Activated CD4-positive, alpha-beta T cell treated with anti-CD3 and anti-CD28 coated beads for 36 hours (primary cell): ENCODE results near the gene ZNF79. TPM values are rescaled to one million over a fixed set of nuclear protein-coding genes. Genes with fewer than 3 reads are reported as not detected.
A peak's percentile ranks its signal among the peaks of the same experiment; 100 is the strongest.

Source experiments
- ATAC-seq: fragments of 200-7000 bp; cut with Tn5 transposase; one replicate; pipeline ENCODE4 v1.10.0; 2021; ENCODE audit warnings: mild to moderate bottlenecking, moderate library complexity
- CTCF ChIA-PET: fragments of 350-600 bp; sonication (Branson Sonifier 250); formaldehyde crosslinking; loops from one replicate; lab custom pipeline; 2021; ENCODE audit warnings: antibody characterized with exemption; lab: Charles Lee
- POLR2A ChIA-PET: fragments of 350-600 bp; sonication (Branson Sonifier 250); formaldehyde crosslinking; loops from one replicate; lab custom pipeline; 2021; ENCODE audit warnings: antibody characterized with exemption, inconsistent platforms; lab: Charles Lee
- DNase-seq: peaks from one replicate; pipeline ENCODE4 v3.0.0-alpha.2; 2020
- H3K27ac Mint-ChIP-seq: one replicate; pipeline ENCODE4 v1.8.0; 2021; ENCODE audit warnings: mixed read lengths
- H3K27me3 Mint-ChIP-seq: one replicate; pipeline ENCODE4 v1.8.0; 2021; ENCODE audit warnings: mixed read lengths
- H3K36me3 Mint-ChIP-seq: one replicate; pipeline ENCODE4 v1.8.0; 2021; ENCODE audit warnings: low read depth, mixed read lengths
- H3K4me1 Mint-ChIP-seq: one replicate; pipeline ENCODE4 v1.8.0; 2021; ENCODE audit warnings: mixed read lengths
- H3K4me3 Mint-ChIP-seq: one replicate; pipeline ENCODE4 v1.8.0; 2021; ENCODE audit warnings: mild to moderate bottlenecking, moderate library complexity, mixed read lengths
- H3K9me3 Mint-ChIP-seq: one replicate; pipeline ENCODE4 v1.8.0; 2021; ENCODE audit warnings: low read depth, mixed read lengths
- intact Hi-C, 2 experiments: fragments of 100-400 bp; cut with DNase I in 1 of 2; cut with micrococcal nuclease in 1 of 2; formaldehyde crosslinking; loops; one replicate each; pipeline versions ENCODE4 v1.14.2 to v1.15.1; 2022 to 2024; cut with DNase I, micrococcal nuclease
- total RNA-seq, 2 experiments: library from RNA; stranded (reverse); gene quantifications; one replicate each; pipeline ENCODE4 v1.2.3, GENCODE V29; 2021

ZNF79 gene
- total RNA-seq, 2 experiments from 2014 or later = 6.9 to 7.6 TPM

DNA sequence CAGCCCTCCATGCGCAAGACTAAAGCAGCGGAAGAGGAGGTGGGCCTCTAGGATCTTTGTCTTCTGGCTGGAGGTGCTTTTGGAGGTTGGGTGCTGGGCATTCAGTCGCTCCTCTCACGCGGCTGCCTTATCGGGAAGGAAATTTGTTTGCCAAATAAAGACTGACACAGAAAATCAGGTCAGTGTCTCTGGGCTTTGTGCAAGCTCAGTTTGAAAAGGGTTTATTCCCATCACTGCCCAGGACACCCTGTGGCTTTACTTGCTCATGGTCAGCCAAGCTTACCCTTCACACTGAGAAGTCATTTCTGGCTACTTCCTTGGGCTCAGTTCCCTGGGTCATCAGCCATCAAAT, 16.7 kb upstream of the ZNF79 start:
- Mint-ChIP-seq H3K27ac (no peak overlapping the region), H3K9me3 (no peaks in the 10 kb centered on the region), H3K4me3 (no peak overlapping the region), H3K36me3 (no peaks in the 10 kb centered on the region), H3K27me3 (peaks cover 23% of the 10 kb centered on the region), H3K4me1 (no peaks in the 10 kb centered on the region)
- POLR2A ChIA-PET = interaction anchor here (0.6 to 0.7 kb wide), 3 partner anchors 75 to 286 kb away, joined by 3 to 6 read pairs (median 3); no protein-coding TSS in a partner anchor
- CTCF ChIA-PET = interaction anchor here (0.7 to 1.6 kb wide), 3 partner anchors 8 to 200 kb away, joined by 3 to 4 read pairs (median 4); partner anchors contain the start of gene SLC2A8
- no peak for ATAC-seq
- intact Hi-C loops = no loop called here
- DNase-seq = no peak

DNA sequence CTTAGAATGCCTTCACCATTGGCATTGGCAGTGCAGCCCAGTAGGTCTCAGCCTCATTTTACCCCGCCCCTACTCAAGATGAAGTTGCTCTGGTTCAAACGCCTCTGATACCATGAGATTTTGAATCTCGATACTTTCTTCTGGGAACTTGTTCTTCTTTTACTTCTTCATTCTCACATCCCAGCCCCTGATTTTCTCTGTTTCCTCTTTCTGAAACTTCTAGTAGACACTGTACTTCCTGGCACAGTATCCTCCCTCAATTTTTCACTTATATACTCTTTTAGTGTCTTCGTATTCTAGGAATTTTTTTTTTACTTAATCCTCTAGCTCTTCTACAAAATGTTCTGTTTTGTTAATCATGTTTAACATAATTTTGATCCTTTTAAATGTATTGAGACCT, 13.1 kb upstream of the ZNF79 start:
- CTCF ChIA-PET = no interaction called here

DNA sequence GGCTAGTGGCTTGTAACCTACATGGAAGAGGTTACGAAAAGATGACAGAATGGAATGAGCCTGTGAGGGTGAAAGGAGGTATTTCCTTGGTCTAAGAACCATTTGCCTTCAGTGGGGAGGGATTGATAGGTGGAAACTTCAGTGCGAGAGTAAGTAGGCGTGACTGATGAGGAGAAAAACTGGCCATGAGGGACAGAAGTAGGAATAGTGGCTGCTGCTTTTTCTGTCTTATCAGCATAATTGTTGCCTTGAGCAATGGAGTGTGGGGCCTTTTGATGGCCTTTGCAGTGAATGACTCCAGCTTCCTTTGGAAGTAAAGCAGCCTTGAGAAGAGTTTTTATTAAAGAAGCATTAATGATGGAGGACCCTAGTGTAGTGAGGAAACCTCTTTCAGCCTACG, 9.0 kb upstream of the ZNF79 start:
- H3K27ac Mint-ChIP-seq = no peak overlapping the region
- no peak for DNase-seq
- ChIA-PET CTCF (interaction anchor here (1.1 kb wide), 1 partner anchor 16 kb away, joined by 3 read pairs; no protein-coding TSS in a partner anchor), POLR2A (no interaction called here)
- no peak overlapping the region for H3K4me3 Mint-ChIP-seq
- ATAC-seq = no peak
- no peaks in the 10 kb centered on the region for H3K4me1 Mint-ChIP-seq
- no peaks in the 10 kb centered on the region for H3K36me3 Mint-ChIP-seq
- intact Hi-C loops = no loop called here
- H3K9me3 Mint-ChIP-seq = no peaks in the 10 kb centered on the region
- H3K27me3 Mint-ChIP-seq = peaks cover 37% of the 10 kb centered on the region

More for the DNA sequence above, 13.1 kb upstream of the ZNF79 start:
- H3K36me3 Mint-ChIP-seq = no peaks in the 10 kb centered on the region
- peaks cover 37% of the 10 kb centered on the region for H3K27me3 Mint-ChIP-seq
- POLR2A ChIA-PET = no interaction called here
- intact Hi-C loops = no loop called here
- no peaks in the 10 kb centered on the region for H3K4me1 Mint-ChIP-seq
- H3K9me3 Mint-ChIP-seq = no peaks in the 10 kb centered on the region
- ATAC-seq = no peak
- H3K27ac Mint-ChIP-seq = no peak overlapping the region
- H3K4me3 Mint-ChIP-seq = no peak overlapping the region
- DNase-seq = no peak

DNA sequence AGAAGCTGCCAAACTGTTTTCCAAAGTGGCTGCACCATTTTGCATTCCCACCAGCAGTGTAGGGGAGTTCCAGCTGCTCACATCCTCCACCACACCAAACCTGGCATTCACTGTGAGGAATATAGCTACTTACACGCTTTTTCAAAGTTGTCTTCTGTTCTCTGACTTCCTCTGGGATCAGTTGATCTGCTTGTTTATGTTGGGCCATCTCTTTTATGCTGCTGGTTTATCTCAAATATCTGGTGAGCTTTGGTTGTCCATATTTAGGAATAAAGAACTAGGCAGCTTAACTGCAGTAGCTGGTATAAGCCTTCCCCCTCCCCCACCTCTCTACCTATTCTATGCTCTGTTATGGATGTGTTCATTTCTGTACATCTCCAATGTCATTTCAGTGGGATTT, 8.5 kb upstream of the ZNF79 start:
- Mint-ChIP-seq H3K4me1 (no peaks in the 10 kb centered on the region), H3K27me3 (peaks cover 37% of the 10 kb centered on the region), H3K9me3 (no peaks in the 10 kb centered on the region), H3K36me3 (no peaks in the 10 kb centered on the region), H3K4me3 (no peak overlapping the region), H3K27ac (no peak overlapping the region)
- ChIA-PET POLR2A (no interaction called here), CTCF (interaction anchor here (1.1 kb wide), 1 partner anchor 17 kb away, joined by 3 read pairs; no protein-coding TSS in a partner anchor)
- intact Hi-C loops = no loop called here
- ATAC-seq (no peak), DNase-seq (no peak)

DNA sequence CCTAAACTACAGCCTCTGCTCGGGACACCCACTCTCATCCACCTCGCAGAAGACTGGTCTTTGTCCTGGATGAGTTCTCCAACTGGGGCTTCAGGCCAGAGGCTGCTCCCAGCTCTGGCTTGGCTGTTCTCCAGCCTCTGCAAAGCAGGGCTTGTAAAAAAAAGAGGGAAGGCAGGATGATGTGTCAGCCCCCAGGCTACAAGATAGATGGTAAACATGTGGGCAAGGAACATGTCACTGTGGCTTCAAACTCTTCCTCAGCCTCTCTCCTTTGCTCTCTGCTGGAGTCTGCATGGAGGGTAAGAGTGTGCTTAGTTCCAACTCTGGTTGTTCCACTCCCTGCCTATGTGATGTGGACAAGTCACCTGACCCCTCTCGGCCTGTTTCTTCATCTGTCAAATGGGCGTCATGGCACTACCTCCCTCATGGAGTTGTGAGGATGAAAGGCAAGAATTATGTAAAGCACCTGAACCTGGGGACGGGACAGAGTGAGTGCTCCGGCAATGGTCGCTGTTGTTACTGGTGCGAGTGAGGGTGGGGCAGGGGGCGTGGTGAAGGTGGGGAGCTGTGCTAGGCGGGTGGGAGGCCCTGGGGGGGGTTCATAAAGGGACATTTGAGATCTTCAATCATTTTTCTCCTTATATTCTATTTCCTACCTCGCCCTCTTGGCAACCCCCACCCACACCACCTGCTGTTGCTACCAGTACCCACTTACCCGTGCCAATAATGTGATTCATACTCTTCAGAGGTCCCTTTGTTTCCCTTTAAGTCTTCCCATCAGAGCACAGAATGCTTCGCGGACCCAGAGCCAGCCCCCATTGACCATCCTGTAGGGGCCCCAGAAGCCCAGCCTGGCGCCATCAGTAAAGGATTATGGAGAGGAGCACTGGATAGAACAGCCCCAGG, 6.8 kb upstream of the ZNF79 start:
- POLR2A ChIA-PET = no interaction called here
- intact Hi-C loops = loop anchor here in 1 of 2 experiments (1.0 kb wide), 1 partner anchor 203 kb away; no protein-coding TSS in a partner anchor

DNA sequence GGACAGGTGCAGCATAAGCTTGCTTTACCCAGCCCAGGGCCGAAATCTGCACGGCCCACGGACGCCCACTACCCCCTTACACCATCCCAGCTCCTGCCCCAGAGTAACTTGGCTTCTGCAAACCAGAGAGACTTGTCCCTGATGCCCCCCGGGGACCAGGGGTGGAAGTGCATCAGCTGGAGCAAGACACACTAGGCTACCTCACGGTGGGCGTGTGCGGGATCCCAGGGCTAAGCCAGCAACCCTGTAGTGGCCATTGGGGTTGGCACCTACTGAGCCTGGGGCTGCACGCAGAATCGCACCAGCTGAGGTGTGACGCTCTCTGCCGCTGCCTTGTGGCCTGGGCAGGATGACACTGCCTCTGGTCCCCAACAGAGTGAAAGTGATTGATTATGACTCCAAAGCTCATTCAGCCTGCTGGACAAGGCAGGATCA, 6.1 kb upstream of the ZNF79 start:
- ChIA-PET POLR2A (no interaction called here), CTCF (interaction anchor here (0.6 to 1.1 kb wide), 6 partner anchors 9 to 203 kb away, joined by 3 to 4 read pairs (median 3); no protein-coding TSS in a partner anchor)
- Mint-ChIP-seq H3K4me3 (no peak overlapping the region), H3K36me3 (no peaks in the 10 kb centered on the region), H3K4me1 (peaks cover 5% of the 10 kb centered on the region), H3K9me3 (no peaks in the 10 kb centered on the region), H3K27me3 (peaks cover 26% of the 10 kb centered on the region), H3K27ac (no peak overlapping the region)
- peak; percentile 69 for DNase-seq
- intact Hi-C loops = no loop called here
- ATAC-seq = peak; percentile 85

More for the DNA sequence above, 6.8 kb upstream of the ZNF79 start:
- no peaks in the 10 kb centered on the region for H3K36me3 Mint-ChIP-seq
- no peak overlapping the region for H3K27ac Mint-ChIP-seq
- H3K9me3 Mint-ChIP-seq = no peaks in the 10 kb centered on the region
- H3K4me3 Mint-ChIP-seq = no peak overlapping the region
- H3K27me3 Mint-ChIP-seq = peaks cover 26% of the 10 kb centered on the region
- DNase-seq (no peak), ATAC-seq (no peak)
- H3K4me1 Mint-ChIP-seq = no peaks in the 10 kb centered on the region
- CTCF ChIA-PET = interaction anchor here (0.6 to 1.1 kb wide), 4 partner anchors 64 to 203 kb away, joined by 3 to 4 read pairs (median 4); no protein-coding TSS in a partner anchor

DNA sequence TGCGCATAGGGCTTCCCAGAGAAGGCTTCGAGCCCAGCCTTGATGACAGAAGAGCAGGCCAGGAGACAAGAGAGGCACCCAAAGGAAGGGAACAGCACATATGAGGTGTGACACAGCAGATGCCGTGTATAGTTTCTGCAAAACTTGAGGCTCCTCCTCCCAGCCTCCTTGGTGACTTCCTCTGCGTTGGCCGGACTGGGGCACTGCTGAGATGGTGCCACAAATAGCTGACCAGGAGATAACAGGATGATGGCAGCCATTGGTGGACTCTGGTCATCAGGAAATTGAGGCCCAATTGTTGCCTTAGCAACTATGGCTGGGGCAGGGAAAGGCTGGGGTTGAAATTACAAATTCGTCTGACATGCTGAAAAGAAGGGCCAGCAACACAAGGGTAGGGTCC, 4.8 kb upstream of the ZNF79 start:
- peaks cover 18% of the 10 kb centered on the region for H3K27me3 Mint-ChIP-seq
- DNase-seq = no peak
- H3K4me3 Mint-ChIP-seq = no peak overlapping the region
- peaks cover 10% of the 10 kb centered on the region for H3K4me1 Mint-ChIP-seq
- POLR2A ChIA-PET = no interaction called here
- H3K36me3 Mint-ChIP-seq = peaks cover 2% of the 10 kb centered on the region
- H3K27ac Mint-ChIP-seq = no peak overlapping the region
- intact Hi-C loops = no loop called here
- no peaks in the 10 kb centered on the region for H3K9me3 Mint-ChIP-seq
- CTCF ChIA-PET = interaction anchor here (0.7 to 0.8 kb wide), 2 partner anchors 55 to 365 kb away, joined by 3 to 4 read pairs; no protein-coding TSS in a partner anchor
- ATAC-seq = no peak

DNA sequence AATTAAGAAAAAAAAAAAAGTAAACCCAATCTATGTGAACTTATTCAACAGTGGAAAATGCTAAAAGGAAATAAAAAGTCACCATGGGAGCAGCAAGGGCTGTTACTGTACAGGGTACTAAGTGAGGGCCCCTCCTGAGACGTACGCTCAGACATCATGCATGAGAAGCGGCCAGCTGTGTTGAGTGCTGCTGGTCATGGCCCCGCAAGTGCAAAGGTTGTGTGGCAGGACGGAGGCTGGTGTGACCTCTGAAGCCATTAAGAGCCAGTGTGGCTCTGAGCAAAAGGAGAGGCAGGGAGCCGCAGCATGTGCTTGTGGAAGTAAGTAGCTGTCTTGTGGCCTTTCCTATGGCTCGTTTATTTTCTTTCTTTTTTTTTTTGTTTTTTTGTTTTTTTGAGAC, 3.1 kb upstream of the ZNF79 start:
- H3K27ac Mint-ChIP-seq = no peak overlapping the region
- ChIA-PET CTCF (interaction anchor here (1.1 kb wide), 1 partner anchor 481 kb away, joined by 3 read pairs; no protein-coding TSS in a partner anchor), POLR2A (interaction anchor here (0.7 to 1.0 kb wide), 3 partner anchors 15 to 33 kb away, joined by 3 to 4 read pairs (median 3); no protein-coding TSS in a partner anchor)
- no peak overlapping the region for H3K4me3 Mint-ChIP-seq
- peaks cover 4% of the 10 kb centered on the region for H3K27me3 Mint-ChIP-seq
- H3K36me3 Mint-ChIP-seq = peaks cover 3% of the 10 kb centered on the region
- peaks cover 22% of the 10 kb centered on the region for H3K4me1 Mint-ChIP-seq
- intact Hi-C loops = loop anchor here (5.0 to 10.0 kb wide), 3 partner anchors 109 to 1896 kb away; no protein-coding TSS in a partner anchor
- H3K9me3 Mint-ChIP-seq = no peaks in the 10 kb centered on the region
- ATAC-seq (no peak), DNase-seq (no peak)

DNA sequence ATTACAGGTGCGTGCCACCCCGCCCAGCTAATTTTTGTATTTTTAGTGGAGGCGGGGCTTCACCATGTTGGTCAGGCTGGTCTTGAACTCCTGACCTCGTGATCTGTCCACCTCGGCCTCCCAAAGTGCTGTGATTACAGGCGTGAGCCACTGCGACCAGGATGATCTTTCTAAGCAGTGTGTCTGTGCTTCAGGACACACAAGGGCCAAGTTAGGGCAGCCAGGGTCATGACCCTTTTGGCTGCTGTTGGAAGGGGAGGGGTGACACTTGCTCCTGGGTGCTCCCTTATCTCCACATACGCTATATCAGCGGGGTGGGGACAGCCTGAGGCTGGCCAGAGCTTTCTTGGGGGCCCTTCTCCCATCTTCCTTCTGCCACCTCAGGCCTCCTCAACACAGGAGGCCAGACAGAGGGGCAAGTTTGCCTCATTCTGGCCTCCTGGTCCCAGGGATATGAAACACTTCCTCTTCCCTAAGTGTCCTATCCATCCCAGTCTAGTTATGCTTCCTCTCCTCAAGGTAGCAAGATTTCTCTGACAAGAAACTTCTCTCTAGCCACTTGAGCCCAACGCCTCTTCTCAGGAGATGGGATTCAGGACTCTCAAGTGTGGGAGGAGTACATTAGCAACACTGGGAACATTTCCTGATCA, 1.9 kb upstream of the ZNF79 start:
- no peak for ATAC-seq
- CTCF ChIA-PET = no interaction called here
- no peaks in the 10 kb centered on the region for H3K9me3 Mint-ChIP-seq
- no peak overlapping the region for H3K27ac Mint-ChIP-seq
- intact Hi-C loops = loop anchor here (5.0 to 10.0 kb wide), 3 partner anchors 110 to 1897 kb away; no protein-coding TSS in a partner anchor
- peak overlapping the region; percentile 99 for H3K4me3 Mint-ChIP-seq
- no peaks in the 10 kb centered on the region for H3K27me3 Mint-ChIP-seq
- no peak for DNase-seq
- peaks cover 10% of the 10 kb centered on the region for H3K36me3 Mint-ChIP-seq
- peaks cover 32% of the 10 kb centered on the region for H3K4me1 Mint-ChIP-seq
- POLR2A ChIA-PET = no interaction called here

DNA sequence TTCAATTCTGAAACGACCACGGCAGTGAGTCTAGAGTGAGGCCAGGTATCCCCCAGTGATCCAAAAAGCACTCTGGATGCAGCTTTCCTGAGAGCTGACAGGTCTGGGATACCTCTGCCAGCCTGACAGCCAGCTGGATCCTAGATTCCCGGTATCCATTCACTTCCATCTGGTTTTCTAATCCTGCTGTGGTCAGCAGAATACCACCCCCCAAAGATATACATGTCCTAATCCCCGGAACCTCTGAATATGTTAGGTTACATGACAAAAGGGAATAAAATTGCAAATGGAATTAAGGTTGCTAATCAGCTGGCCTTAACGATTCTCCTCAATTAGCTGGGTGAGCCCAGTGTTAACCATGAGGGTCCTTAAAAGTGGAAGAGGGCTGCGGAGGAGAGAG, 1.4 kb upstream of the ZNF79 start:
- ATAC-seq = no peak
- intact Hi-C loops = loop anchor here (5.0 to 10.0 kb wide), 3 partner anchors 110 to 1898 kb away; no protein-coding TSS in a partner anchor
- no peak overlapping the region for H3K27ac Mint-ChIP-seq
- no peaks in the 10 kb centered on the region for H3K27me3 Mint-ChIP-seq
- POLR2A ChIA-PET = interaction anchor here (0.6 to 2.7 kb wide), 2 partner anchors 28 to 513 kb away, joined by 4 to 21 read pairs; partner anchors contain the start of genes LRSAM1 and RPL12
- peak overlapping the region; percentile 99 for H3K4me3 Mint-ChIP-seq
- H3K4me1 Mint-ChIP-seq = peaks cover 36% of the 10 kb centered on the region
- CTCF ChIA-PET = interaction anchor here (0.6 to 2.0 kb wide), 4 partner anchors 26 to 339 kb away, joined by 3 to 5 read pairs (median 4); partner anchors contain the start of gene SLC2A8
- peaks cover 12% of the 10 kb centered on the region for H3K36me3 Mint-ChIP-seq
- DNase-seq = no peak
- H3K9me3 Mint-ChIP-seq = no peaks in the 10 kb centered on the region
